Natural killer cell (primary cell): ENCODE data around the gene ZBTB46. TPM values are rescaled to one million over a fixed set of nuclear protein-coding genes. Genes with fewer than 3 reads are reported as not detected.

Experiments
- ATAC-seq, 3 donors: fragments of 150-1000 bp in 2 of 3; fragments of 200-7000 bp in 1 of 3; cut with Tn5 transposase; 1 replicate in 1 of 3; 2 replicates in 2 of 3; pipeline ENCODE4 v1.10.0; 2021; ENCODE audit warnings: mild to moderate bottlenecking in 2 of 3, moderate library complexity in 2 of 3
- DNase-seq, 2 donors: peaks; one replicate each; pipeline versions ENCODE4 v3.0.0 to v3.0.0-alpha.2; 2013 to 2021; ENCODE audit warnings: mixed read lengths in 1 of 2
- H3K27ac ChIP-seq: one replicate; pipeline ENCODE4 v1.5.1; 2013; ENCODE audit warnings: mild to moderate bottlenecking, low read length
- H3K27me3 ChIP-seq: one replicate; pipeline ENCODE4 v1.6.1; 2013; ENCODE audit warnings: low read length; ENCODE audit not compliant: control insufficient read depth, insufficient read depth
- H3K36me3 ChIP-seq: one replicate; pipeline ENCODE4 v1.6.1; 2013; ENCODE audit warnings: low read length; ENCODE audit not compliant: control insufficient read depth, insufficient read depth
- H3K4me1 ChIP-seq: one replicate; pipeline ENCODE4 v1.6.1; 2013; ENCODE audit warnings: low read length; ENCODE audit not compliant: control insufficient read depth, insufficient read depth
- H3K4me3 ChIP-seq: one replicate; pipeline ENCODE4 v1.5.1; 2013; ENCODE audit warnings: low read length
- H3K9me3 ChIP-seq: one replicate; pipeline ENCODE4 v1.6.1; 2013; ENCODE audit warnings: low read length; ENCODE audit not compliant: control insufficient read depth, insufficient read depth
- H3K27ac Mint-ChIP-seq, 2 donors: one replicate each; pipeline ENCODE4 v1.8.0; 2022; ENCODE audit warnings: mild to moderate bottlenecking in 2 of 2, mixed read lengths in 2 of 2, moderate library complexity in 1 of 2
- H3K27me3 Mint-ChIP-seq, 2 donors: one replicate each; pipeline ENCODE4 v1.8.0; 2022; ENCODE audit warnings: low read depth in 2 of 2, mixed read lengths in 2 of 2
- H3K36me3 Mint-ChIP-seq: one replicate; pipeline ENCODE4 v1.8.0; 2022; ENCODE audit warnings: mixed read lengths
- H3K4me1 Mint-ChIP-seq, 2 donors: one replicate each; pipeline ENCODE4 v1.8.0; 2022; ENCODE audit warnings: mixed read lengths in 2 of 2
- H3K4me3 Mint-ChIP-seq: one replicate; pipeline ENCODE4 v1.8.0; 2022; ENCODE audit warnings: mild to moderate bottlenecking, moderate library complexity, mixed read lengths
- H3K9me3 Mint-ChIP-seq, 2 donors: one replicate each; pipeline ENCODE4 v1.8.0; 2022; ENCODE audit warnings: mixed read lengths in 2 of 2
- CTCF ChIP-seq: fragments of 200-600 bp; IDR thresholded peaks from one replicate; pipeline ENCODE4 v1.8.0; 2022; ENCODE audit warnings: antibody characterized with exemption
- WGBS: methylation state at CpG from one replicate; pipeline ENCODE4 v1.1.7; 2013; ENCODE audit warnings: missing lambda C conversion rate; ENCODE audit not compliant: insufficient coverage; 5-methylcytosine and 5-hydroxymethylcytosine counted together
- intact Hi-C: fragments of 100-400 bp; cut with micrococcal nuclease; formaldehyde crosslinking; loops from one replicate; pipeline ENCODE4 v1.14.2; 2022
- total RNA-seq, 4 donors: library from RNA; stranded (reverse); fragments of 120-200 nt in 1 of 4; gene quantifications; one replicate each; pipeline versions ENCODE4 v1.2.3 to v1.2.4, GENCODE V29; 2013 to 2022

ZBTB46 gene
- total RNA-seq, 3 donors from 2014 or later (not counting 1 experiment from before 2014, with no cell fraction given), result 1.1 TPM

GRCh38 chr20:63846888-63847236 is 15.8 kb upstream of the ZBTB46 start:
- H3K4me1 Mint-ChIP-seq, result no peaks in the 10 kb centered on the region
- Histone ChIP-seq H3K4me3 (no peak overlapping the region), H3K27ac (no peak overlapping the region), H3K36me3 (no peaks in the 10 kb centered on the region), H3K4me1 (peaks cover 66% of the 10 kb centered on the region), H3K27me3 (peaks cover 24% of the 10 kb centered on the region), H3K9me3 (no peaks in the 10 kb centered on the region)
- 54% methylated on average over 3 of the region's 3 CpGs for WGBS
- ATAC-seq, result no peak
- H3K27me3 Mint-ChIP-seq, result peaks cover 8 to 24% of the 10 kb centered on the region in 2 donors
- no peak for TF ChIP-seq CTCF
- DNase-seq, result no peak
- no peak overlapping the region for H3K4me3 Mint-ChIP-seq
- no peaks in the 10 kb centered on the region for H3K9me3 Mint-ChIP-seq
- H3K27ac Mint-ChIP-seq, result no peak overlapping the region
- H3K36me3 Mint-ChIP-seq, result no peaks in the 10 kb centered on the region
- intact Hi-C loops, result no loop called here

- no peak overlapping the region for H3K27ac ChIP-seq
Measured at GRCh38 chr20:63846128-63846771, 15.2 kb upstream of the ZBTB46 start.

GRCh38 chr20:63844511-63844991 is 13.5 kb upstream of the ZBTB46 start:
- Histone ChIP-seq H3K27ac (no peak overlapping the region), H3K27me3 (peaks cover 24% of the 10 kb centered on the region), H3K4me3 (no peak overlapping the region), H3K9me3 (no peaks in the 10 kb centered on the region), H3K4me1 (peaks cover 52% of the 10 kb centered on the region), H3K36me3 (no peaks in the 10 kb centered on the region)
- Mint-ChIP-seq H3K27ac (no peak overlapping the region), H3K4me3 (no peak overlapping the region), H3K36me3 (no peaks in the 10 kb centered on the region), H3K4me1 (no peaks in the 10 kb centered on the region), H3K9me3 (no peaks in the 10 kb centered on the region), H3K27me3 (peaks cover 0 to 20% of the 10 kb centered on the region in 2 donors)
- DNase-seq, result no peak
- 17% methylated on average over 9 of the region's 9 CpGs for WGBS
- intact Hi-C loops, result no loop called here
- ATAC-seq, result no peak
- TF ChIP-seq CTCF, result no peak

More at GRCh38 chr20:63846128-63846771, 15.2 kb upstream of the ZBTB46 start:
- Mint-ChIP-seq H3K27ac (no peak overlapping the region), H3K27me3 (peaks cover 6 to 24% of the 10 kb centered on the region in 2 donors), H3K4me3 (no peak overlapping the region), H3K9me3 (no peaks in the 10 kb centered on the region), H3K36me3 (no peaks in the 10 kb centered on the region), H3K4me1 (no peaks in the 10 kb centered on the region)
- H3K4me1 ChIP-seq, result peaks cover 62% of the 10 kb centered on the region
- H3K27me3 ChIP-seq, result peaks cover 24% of the 10 kb centered on the region
- TF ChIP-seq CTCF, result no peak
- H3K9me3 ChIP-seq, result no peaks in the 10 kb centered on the region
- no peaks in the 10 kb centered on the region for H3K36me3 ChIP-seq
- no peak overlapping the region for H3K4me3 ChIP-seq
- ATAC-seq, result no peak
- no peak for DNase-seq
- intact Hi-C loops, result no loop called here
- WGBS, result 10% methylated on average over 19 of the region's 24 CpGs

DNA sequence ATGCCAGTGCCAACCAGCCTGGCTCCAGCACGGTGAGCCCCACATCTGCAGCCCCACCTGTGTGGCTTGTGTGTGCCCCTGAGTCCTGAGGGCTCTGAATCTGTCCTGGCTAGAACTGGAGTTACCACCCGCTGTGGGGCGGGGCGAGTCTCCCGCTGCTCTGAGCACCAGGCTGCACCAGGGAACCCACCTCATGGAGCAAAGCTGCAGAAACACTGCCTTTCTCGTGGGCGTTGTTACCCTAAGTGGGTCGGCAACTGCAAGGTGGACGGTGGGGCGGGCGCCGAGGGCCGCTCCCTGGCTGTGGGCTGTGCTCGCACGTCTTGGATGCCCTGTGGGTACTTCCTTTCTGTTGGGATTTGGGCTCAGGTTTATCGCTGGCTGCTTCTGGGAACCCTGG is 12.7 kb upstream of the ZBTB46 start:
- TF ChIP-seq CTCF, result no peak
- Mint-ChIP-seq H3K27me3 (peaks cover 0 to 20% of the 10 kb centered on the region in 2 donors), H3K4me3 (no peak overlapping the region), H3K9me3 (no peaks in the 10 kb centered on the region), H3K36me3 (no peaks in the 10 kb centered on the region), H3K4me1 (no peaks in the 10 kb centered on the region), H3K27ac (no peak overlapping the region)
- peaks cover 24% of the 10 kb centered on the region for H3K27me3 ChIP-seq
- H3K4me3 ChIP-seq, result no peak overlapping the region
- intact Hi-C loops, result no loop called here
- WGBS, result 16% methylated on average over 16 of the region's 16 CpGs
- peaks cover 52% of the 10 kb centered on the region for H3K4me1 ChIP-seq
- DNase-seq (no peak), ATAC-seq (no peak)
- H3K27ac ChIP-seq, result no peak overlapping the region
- no peaks in the 10 kb centered on the region for H3K36me3 ChIP-seq
- no peaks in the 10 kb centered on the region for H3K9me3 ChIP-seq
